Tibial nerve (tissue), 4 donors: ENCODE data around the gene MAGEB16.

ENCODE experiments used
- CTCF ChIP-seq, 5 experiments: fragments of 200-600 bp in 3 of 5; fragments of 450-650 bp in 2 of 5; sonication (generic) in 3 of 5; IDR thresholded peaks; one replicate each; pipeline ENCODE4 v1.5.1; 2016 to 2019; ENCODE audit warnings: antibody characterized with exemption in 5 of 5, mild to moderate bottlenecking in 3 of 5, moderate library complexity in 2 of 5
- EP300 ChIP-seq, 2 donors: sonication (generic); formaldehyde crosslinking; IDR thresholded peaks; one replicate each; pipeline ENCODE4 v1.6.1; 2017; ENCODE audit warnings: antibody characterized with exemption in 2 of 2, mild to moderate bottlenecking in 1 of 2
- POLR2A ChIP-seq, 2 donors: fragments of 450-650 bp; IDR thresholded peaks; one replicate each; pipeline ENCODE4 v1.6.1; 2017; ENCODE audit warnings: antibody characterized with exemption in 2 of 2, mild to moderate bottlenecking in 2 of 2, moderate library complexity in 2 of 2

- TF ChIP-seq CTCF (IDR thresholded peaks at IDR 0.05) (no peak), POLR2A (IDR thresholded peaks at IDR 0.05) (no peak), EP300 (IDR thresholded peaks at IDR 0.05) (no peak)
Observed at GRCh38 chrX:35786271-35786670, 11.9 kb upstream of the MAGEB16 start.
